Measurements from ENCODE around the gene MORN4.
"Not testable (repeated sequence)": the region's sequence is repeated elsewhere in the genome, so short reads cannot be mapped to it uniquely, and the experiment has no call there.

The MORN4 gene

DNA sequence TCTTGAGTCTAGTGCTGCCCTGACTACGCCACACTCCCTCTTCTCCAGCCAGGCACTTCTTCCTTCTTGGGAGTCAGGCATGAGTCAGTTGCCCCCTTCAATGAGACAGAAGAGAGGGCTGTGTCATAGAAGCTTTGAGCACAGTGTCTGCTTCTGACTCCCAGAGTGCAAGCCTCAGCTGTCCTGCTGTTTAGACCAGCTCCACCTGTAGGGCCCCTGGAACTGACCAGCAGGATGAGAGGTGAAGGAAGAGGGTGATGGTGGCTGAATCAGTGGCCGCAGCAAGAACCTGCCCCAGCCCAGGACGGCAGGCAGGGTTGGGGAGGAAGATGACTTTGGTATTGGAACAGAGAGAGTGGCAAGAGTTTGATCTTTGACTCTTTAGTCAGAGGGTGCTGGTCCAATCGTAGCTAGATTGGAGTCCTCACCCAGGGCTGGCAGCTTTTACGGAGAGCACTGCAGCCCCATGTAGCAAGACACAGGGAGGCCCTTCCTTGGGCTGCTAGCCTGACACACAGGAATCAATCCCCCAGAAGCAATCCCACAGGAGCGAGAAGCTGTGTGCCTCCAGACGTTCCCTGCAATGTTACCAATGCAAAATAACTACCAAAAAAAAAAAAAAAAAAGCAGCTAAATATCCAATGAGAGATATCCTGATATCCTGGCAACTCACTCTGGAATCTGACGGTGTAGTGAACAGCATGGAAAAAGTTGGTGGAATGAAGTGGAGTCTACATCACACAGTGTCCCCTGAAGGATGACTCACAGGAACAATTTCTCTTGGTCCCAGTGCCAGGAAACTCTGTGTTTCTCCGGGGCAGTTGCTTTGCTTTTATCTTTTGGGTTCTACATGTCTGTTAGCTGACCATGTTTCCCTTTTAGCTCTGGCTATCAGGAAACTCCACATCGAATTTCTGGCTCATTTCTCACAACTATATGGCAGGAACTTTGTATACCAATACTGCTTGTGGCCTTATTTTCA lies 36.9 kb downstream of the MORN4 start:
- no peak for DNase-seq

DNA sequence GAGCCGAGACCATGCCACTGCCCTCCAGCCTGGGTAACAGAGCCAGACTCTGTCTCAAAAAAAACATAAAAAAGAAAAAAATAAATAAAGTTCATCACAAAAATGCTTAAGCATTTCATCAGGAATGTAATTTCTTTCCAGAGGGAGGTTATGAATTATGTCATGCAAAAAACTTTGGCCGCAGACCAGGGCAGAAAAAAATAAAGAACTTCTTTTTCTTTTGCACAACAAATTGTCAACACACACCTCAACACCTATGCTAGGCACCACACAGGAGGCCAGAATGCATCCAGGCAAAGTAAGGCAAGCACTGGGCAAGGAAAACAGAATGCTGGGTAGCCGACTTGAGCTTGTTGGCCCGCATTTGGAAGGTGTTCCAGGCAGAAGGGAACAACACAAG lies 39.9 kb downstream of the MORN4 start:
- DNase-seq = no peak

DNA sequence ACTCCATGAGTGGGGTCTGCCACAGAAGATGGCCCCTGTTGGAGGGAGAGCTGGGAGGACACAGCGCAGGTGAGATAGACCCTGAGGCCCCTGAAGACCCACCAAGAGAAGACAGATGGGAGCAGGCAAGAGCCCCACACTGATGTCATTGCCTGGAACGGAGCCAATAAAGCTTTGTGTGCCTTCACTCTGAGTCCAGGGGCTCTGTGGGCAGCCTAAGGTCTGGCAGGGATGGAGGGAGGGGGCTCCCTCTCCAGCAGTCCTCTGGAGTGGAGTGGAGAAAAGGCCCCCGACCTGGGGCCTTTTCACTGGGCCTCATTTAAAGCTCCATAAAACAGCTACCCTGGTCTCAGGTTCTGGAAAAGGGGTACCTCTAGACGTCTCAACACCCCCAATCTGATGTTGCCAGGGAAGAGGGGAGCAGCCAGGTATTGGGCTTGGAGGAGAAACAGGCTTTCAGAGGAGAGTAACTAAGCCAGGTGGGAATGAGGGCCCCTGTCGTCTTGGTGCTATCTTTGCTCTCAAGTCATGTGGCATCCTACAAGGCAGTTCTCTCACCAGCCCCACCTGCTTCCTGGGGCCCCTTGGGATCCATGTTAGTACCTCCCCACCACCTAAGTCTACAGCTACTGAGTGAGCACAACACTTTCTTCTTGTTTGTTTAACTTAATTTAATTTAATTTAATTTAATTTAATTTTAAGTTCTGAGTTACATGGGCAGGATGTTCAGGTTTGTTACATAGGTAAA lies 42.4 kb downstream of the MORN4 start:
- no peak for DNase-seq

DNA sequence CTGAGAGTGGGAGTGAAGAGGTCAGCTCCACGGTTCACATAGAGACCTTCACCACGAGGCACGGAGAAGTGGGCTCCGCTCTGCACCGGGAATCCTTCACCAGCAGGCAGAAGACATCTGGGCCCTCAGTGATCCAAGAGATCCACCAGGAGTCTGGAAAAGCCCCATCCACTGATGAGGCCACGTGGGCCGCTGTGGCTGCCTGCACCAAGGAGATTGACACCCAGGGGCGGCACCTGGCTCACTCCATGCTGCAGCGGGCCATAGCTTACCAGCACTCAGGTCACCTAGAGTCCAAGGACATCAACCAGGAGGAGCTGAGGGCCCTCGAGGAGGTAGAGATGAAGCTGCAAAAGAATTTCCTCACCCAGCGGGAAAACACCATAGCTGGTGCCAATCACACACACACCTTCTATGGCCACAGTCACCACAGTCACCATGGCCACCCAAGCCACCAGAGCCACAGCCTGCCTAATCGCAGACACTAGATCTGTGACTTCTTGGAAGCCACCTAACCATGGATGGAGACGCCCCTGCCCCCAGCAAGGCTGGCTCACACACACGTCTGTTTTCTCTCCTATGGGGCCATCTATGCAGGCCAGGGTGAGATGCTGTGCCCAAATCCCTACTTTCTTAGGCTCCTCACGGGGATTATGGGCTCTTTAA lies 43.1 kb downstream of the MORN4 start:
- no peak for DNase-seq

DNA sequence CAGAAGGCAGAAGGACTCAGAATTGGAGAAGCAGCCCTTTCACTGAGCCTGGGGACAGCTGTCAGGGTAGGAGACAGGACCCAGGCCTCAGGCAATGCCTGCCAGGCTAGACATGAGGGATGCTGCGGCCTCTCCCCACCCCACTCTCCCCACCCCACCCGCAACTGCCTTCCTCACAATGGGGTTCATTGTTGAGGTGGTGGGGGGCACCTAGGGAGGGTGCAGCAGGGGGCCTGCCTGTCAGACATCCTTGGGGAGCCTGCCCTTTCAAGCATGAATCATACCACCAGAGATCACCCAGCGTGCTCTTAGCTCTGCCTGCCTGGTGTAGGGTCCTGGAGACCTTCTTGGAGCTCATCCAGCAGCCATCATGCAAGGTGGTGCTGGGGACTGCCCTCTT lies 43.8 kb downstream of the MORN4 start, which contains the start of gene C10orf62:
Gene C10orf62 (plus strand): TSS at position 243 of the 400 bp plus-strand sequence. CDS start 177 bp downstream, outside the sequence.
- DNase-seq = no peak

DNA sequence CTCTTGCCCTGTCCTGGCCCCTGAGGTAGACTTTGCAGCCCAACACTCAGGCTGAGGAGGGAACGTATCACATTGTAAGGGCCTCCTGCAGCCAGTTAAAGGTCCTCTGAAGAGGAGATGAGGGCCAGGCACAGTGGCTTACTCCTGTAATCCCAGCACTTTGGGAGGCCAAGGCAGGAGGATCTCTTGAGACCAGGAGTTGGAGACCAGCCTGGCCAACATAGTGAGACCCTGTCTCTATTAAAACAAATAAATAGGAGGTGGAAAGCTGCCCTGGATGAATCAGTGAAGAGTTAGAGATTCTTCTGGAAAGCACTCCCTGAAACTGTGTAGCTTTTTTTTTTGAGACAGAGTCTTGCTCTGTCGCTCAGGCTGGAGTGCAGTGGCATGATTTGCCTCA lies 46.1 kb downstream of the MORN4 start:
- DNase-seq = no peak

DNA sequence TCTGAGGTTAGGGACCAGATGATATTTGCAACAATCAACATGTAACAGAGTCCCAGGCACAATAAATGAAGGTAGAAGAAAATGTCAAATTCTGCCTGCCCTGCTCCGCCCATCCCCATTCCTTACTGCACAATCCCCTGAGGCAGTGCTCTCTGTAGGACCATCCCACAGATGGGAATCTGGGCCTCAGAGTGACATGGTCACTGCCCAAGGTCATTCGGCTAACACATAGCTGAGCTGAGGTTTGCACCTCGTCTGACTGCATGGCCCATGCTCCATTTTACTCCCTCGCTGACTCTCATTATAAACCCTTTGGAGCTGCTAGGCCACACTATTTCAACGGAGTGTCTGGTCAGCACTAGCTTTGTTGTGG lies 47.9 kb downstream of the MORN4 start:
- no peak for DNase-seq

DNA sequence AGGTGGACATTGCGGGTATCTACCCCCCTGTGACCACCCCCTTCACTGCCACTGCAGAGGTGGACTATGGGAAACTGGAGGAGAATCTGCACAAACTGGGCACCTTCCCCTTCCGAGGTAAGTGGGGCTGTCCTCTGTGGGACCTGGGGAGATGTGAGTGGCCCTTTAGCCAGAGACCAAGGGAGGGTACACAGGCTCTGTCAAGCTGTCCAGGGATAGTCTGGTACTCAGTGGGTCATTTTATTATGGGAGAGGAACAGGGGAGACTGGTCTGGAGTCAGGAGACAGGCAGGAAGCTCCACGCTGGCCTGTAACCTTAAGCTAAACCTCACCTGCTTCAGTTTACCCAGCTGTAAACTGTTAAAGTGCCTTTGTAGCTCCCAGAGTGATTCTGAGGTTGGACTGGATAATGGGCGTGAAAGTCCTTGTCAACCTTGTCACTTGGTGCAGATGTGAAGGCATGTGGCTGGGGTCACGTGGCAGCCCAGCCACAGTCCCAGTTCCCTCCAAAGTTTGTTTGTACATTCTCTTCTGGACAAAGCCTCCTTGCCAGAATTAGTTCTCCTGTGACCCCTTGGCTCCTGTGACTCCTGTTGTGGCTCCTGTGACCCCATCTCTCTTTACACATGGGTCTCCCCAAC lies 48.4 kb downstream of the MORN4 start:
- DNase-seq = no peak

DNA sequence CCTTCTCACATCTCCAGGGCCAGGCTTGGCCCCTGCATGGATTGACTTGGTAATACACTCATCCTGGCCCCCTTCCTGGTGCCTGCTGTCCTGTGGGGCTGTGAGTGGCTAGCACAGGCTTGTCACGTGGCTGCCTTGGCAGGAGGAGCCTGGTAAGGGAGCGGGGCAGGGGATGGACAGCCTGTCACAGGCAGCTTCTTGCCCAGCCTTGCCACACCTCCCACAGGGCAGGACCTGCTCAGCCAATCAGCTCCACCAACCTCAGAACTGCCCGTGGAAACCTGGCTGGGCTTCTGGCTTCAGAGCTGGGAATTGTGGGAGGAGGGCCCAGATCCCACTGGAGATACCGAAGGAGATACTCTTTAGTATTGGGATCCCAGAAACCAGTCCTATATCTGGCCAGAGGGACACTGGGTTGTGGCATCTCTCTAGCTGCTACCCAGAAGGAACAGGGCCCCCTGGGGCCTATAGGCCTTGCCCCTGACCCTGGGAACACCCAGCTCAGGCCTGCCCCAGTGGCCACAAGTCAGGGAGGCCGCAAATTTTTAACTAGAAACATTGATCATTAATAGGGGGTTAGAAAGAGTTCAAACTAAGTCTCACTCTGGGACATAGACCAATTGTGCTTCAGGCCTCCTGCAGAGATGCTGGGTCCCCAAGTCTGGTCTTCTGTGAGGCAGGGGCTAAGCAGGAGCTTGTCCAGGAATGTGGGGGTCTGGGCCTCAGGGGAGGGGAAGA lies 49.1 kb downstream of the MORN4 start, which contains the start of gene HOGA1:
Gene HOGA1 (plus strand): TSS at position 330 of the 738 bp plus-strand sequence. CDS start 315 bp downstream, at position 645.
- DNase-seq = no peak

DNA sequence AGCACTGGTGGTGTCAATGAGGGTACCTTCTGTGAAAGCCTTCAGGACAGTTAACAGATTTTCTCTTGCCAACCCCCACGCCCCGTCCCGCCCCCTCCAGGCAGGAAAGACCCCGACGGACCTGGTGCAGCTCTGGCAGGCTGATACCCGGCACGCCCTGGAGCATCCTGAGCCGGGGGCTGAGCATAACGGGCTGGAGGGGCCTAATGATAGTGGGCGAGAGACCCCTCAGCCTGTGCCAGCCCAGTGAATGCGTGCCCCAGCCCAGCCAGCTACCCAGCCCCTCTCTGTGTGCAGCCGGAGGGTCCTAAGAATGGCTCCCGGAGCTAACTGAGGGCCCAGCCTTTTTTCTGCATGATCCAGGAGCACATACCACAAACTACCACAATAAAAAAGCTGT lies 49.8 kb downstream of the MORN4 start:
- no peak for DNase-seq

DNA sequence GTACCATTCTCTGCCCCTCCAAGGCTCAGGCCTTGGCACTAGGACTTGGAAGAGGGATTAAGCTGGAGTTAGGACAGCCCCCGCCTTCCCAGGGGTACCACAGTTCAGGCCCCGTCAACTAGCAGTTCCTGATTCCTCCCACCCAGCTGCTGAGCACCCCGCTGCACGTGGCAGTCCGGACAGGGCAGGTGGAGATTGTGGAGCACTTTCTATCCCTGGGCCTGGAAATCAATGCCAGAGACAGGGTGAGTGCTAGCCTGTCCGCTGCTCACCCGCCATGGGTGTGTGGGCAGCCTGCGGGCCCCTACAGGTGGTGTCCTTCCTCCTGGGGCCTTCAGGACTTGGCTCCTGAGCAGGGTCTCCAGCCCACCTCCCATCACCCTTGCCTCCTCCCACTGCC lies 51.1 kb downstream of the MORN4 start:
- DNase-seq = no peak

DNA sequence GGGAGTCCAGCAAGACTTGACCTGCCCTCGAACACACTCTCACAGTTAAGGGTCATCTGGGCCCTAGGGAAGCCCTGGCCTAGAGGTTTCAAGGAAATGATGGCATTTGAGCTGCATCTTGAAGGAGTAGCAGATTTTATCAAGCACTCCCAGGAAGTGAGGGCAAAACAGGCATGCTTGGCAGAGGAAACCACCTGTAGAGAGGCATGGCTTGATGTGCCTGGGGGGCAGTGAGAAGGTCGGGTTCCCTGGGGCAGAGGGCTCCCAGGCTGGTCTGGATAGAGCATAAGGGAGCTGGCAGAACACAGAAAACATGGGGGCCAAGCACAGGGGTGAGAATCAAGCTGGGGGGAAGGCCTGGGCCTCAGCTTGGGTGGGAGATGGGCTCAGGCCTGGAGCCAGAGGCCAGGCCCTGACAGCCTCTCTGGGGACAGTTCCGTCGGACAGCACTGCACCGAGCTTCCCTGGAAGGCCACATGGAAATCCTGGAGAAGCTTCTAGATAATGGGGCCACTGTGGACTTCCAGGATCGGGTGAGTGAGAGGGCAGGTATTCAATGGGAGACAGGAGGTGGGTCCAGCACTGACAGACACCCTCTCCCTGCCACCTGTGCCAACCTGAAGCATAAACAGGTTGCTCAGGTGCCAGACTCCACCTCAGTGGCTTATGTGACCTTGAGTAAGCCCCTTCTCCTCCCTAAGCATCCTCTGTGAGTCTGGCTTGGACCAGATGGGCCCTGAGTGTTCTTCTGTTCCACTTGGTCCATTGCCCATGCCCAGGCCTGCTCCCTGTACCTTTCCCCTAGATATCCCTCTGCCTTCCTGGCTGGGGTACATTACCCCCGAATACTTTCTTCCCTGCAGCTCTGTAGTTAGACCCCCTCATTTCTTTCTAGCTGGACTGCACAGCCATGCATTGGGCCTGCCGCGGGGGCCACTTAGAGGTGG lies 52.6 kb downstream of the MORN4 start:
- DNase-seq = no peak

DNA sequence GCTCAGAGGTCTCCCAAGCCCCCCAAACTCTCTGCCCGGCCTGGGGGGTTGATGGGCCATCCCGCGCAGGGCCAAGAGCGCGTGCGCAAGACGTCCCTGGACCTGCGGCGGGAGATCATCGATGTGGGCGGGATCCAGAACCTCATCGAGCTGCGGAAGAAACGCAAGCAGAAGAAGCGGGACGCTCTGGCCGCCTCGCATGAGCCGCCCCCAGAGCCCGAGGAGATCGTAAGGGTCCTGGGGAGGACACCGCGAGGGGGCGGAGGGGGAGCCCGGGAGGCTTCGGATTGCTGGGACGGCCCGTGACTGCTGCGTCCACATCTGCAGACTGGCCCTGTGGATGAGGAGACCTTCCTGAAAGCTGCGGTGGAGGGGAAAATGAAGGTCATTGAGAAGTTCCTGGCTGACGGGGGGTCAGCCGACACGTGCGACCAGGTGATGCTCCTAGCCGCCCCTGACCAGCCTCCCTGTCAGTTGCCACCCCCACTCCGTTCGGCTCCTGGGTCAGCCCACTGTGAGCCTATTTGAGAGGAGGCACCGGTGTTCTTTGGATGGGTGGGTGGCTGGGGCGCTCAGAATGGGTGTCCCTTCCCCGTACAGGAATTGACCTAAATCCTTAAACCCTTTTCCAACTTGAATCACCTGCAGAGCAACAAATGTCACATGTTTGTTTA lies 55.0 kb downstream of the MORN4 start:
- DNase-seq = no peak

DNA sequence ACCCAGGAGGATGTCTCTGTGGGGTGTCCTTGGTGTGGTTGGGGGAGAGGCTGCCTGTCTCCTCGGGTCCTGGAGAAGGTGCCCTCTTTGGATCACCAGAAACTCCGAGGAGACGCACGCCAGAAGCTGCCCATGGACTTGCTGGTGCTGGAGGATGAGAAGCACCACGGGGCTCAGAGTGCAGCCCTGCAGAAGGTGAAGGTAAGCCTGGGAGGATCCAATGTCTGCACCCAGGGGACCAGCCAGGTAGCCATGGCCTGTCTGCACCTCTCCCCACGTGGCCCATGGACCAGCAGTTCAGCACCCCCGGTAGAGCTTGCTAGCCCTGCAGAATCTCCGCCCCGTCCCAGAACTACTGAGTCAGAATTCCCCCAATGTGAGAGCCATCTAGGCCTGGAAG lies 55.6 kb downstream of the MORN4 start:
- no peak for DNase-seq

DNA sequence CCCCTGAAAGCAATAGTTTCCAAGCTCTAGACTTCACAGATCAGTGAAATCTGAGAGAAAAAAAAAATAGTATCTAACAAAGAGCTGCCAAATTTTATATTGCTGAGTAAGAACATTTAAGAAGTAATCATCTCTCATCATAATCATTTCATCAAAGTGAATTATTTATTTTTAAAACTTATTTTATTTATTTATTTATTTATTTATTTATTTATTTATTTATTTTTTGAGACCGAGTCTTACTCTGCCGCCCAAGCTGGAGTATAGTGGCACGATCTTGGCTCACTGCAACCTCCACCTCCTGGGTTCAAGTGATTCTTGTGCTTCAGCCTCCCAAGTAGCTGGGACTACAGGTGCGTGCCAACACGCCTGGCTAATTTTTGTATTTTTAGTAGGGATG lies 56.8 kb downstream of the MORN4 start:
- DNase-seq = not testable (repeated sequence)

DNA sequence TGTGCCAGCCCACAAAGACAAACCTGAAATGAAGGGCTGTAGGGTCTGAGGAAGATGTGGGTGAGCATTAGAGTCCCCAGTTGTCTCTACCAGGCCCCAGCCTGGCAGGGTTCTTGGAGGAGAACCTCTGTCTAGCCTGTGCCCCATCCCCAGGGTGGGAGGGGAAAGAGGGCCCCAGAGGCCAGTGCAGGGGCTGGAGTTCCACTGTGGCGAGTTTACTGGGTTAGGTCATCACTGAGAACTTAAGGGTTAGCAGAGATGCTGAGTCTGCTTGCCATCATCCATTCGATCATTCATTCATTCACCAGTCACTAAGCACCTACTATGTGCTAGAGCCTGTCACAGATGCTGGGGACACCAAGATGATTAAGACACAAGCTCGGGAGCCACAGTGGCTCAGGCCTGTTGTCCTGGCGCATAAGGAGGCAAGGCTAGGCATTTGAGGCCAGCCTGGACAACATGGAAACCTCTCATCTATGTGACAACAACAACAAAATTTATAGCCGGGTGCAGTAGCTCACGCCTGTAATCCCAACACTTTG lies 58.1 kb downstream of the MORN4 start:
- no peak for DNase-seq

DNA sequence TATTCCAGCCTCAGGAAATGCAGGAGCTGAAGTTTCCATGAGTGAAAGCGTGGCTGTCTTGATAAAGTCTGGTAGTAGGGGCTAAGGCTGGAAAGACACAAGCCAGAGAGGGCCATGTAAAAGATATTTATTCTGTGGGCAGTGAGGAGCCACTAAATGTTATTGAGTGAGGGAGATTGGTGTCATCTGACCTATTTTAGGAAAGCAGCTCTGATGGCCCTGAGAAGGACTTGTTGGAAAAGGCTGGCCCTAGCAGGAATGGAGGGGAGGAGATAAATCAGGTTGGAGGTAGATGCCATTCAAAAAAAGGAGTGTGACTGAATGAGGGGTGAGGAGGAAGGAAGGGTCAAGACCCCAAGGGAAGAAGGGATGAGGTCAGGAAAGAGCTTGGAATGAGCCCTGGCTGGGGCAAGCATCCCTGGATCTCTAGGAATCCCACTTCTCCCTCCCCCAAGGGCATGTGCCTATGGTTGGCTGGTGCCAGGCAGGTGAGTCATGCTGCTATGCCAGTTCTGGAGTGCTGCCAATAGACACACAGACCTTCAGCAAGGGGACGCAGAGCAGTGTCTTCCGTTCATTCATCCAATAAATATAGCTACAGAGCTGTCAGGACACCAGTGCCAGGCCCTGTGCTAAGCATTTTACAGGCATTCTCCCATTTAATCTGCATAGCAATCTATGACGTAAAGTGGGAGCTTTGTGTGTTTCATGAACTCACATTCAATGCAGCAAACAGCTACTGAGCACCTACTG lies 58.8 kb downstream of the MORN4 start:
- DNase-seq = no peak

DNA sequence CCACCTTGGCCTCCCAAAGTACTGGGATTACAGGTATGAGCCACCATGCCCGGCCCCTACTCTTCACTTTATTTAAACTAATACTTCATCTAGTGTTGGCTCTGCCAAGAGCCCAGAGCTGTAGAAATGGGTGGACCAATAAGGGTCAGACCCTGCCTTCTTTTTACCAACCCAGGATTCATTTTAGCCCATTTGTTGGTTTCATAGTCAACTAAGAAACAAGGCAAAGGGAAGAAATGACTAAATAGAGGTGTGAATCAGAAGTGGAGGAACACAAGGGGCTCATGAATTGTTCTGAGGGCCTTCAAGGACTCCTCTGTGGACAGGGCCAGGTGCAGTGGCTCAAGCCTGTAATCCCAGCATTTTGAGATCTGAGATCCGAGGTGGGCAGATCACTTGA lies 59.6 kb downstream of the MORN4 start:
- DNase-seq = no peak

DNA sequence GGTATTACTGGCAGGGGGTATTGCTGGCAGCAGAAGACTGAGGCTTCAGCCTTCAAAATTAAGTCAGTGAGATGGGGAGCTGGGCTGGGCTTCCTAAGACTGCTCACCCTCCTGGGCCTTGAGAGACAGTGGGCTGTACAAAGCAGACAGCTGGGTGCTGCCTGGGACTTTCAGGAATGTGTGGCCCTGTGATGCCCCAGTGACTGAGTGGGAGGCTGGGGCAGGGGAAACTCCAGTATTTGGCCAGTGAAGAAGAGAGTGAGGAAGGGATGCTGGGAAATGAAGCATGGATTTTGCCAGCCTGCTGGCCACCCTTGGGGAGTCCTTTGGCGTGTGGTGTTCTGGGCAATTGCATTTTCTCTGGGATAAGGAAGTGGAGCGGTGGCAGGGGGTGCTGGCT lies 60.3 kb downstream of the MORN4 start:
- no peak for DNase-seq
